Esophagus squamous epithelium (tissue), 4 donors: ENCODE measurements around the gene FFAR3.

ENCODE experiments used
- POLR2A ChIP-seq, 4 donors: fragments of 450-650 bp; IDR thresholded peaks; one replicate each; pipeline ENCODE4 v1.6.1; 2017; ENCODE audit warnings: antibody characterized with exemption in 4 of 4, mild to moderate bottlenecking in 4 of 4, moderate library complexity in 3 of 4
- TF ChIP-seq, protein P1 (sequence below), 6 experiments: fragments of 450-650 bp in 4 of 6; fragments of 200-600 bp in 2 of 6; sonication (generic) in 2 of 6; IDR thresholded peaks; one replicate each; pipeline ENCODE4 v1.5.1; 2016 to 2019; ENCODE audit warnings: antibody characterized with exemption in 6 of 6, mild to moderate bottlenecking in 4 of 6, moderate library complexity in 4 of 6

DNA sequence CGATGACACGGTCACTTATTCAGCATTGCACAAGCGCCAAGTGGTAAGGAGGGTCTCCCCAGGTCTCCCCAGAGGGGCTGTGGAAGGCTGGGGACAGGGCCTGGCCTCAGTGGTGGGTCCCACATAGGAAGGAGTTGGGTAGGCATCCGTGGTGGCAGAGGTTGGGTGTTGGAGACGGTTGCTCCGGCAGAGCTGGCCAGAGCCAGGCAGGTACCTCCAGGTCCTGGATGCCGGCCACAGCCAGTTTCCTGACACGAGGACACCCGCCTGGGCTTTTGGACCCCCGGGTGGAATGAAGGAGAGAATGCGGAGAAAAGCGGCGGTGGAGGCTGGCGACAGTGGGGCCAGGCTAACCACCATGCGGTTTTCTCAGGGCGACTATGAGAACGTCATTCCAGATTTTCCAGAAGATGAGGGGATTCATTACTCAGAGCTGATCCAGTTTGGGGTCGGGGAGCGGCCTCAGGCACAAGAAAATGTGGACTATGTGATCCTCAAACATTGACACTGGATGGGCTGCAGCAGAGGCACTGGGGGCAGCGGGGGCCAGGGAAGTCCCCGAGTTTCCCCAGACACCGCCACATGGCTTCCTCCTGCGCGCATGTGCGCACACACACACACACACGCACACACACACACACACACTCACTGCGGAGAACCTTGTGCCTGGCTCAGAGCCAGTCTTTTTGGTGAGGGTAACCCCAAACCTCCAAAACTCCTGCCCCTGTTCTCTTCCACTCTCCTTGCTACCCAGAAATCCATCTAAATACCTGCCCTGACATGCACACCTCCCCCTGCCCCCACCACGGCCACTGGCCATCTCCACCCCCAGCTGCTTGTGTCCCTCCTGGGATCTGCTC, 11.8 kb upstream of the FFAR3 start:
- TF ChIP-seq POLR2A (IDR thresholded peaks at IDR 0.05) = no peak
- TF ChIP-seq, protein P1, sequence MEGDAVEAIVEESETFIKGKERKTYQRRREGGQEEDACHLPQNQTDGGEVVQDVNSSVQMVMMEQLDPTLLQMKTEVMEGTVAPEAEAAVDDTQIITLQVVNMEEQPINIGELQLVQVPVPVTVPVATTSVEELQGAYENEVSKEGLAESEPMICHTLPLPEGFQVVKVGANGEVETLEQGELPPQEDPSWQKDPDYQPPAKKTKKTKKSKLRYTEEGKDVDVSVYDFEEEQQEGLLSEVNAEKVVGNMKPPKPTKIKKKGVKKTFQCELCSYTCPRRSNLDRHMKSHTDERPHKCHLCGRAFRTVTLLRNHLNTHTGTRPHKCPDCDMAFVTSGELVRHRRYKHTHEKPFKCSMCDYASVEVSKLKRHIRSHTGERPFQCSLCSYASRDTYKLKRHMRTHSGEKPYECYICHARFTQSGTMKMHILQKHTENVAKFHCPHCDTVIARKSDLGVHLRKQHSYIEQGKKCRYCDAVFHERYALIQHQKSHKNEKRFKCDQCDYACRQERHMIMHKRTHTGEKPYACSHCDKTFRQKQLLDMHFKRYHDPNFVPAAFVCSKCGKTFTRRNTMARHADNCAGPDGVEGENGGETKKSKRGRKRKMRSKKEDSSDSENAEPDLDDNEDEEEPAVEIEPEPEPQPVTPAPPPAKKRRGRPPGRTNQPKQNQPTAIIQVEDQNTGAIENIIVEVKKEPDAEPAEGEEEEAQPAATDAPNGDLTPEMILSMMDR (IDR thresholded peaks at IDR 0.05) = no peak
